Psoas muscle (tissue), 8 donors: ENCODE results near the gene C5AR2. TPM values are rescaled to one million over a fixed set of nuclear protein-coding genes. Genes with fewer than 3 reads are reported as not detected.

ENCODE experiments used
- ATAC-seq, 4 donors: fragments of 200-7000 bp; cut with Tn5 transposase; one replicate each; pipeline ENCODE4 v1.9.1; 2020; ENCODE audit warnings: moderate library complexity in 3 of 4, mild to moderate bottlenecking in 2 of 4
- DNase-seq, 2 donors: peaks; one replicate each; pipeline ENCODE4 v3.0.0-alpha.2; 2020
- H3K27ac ChIP-seq: fragments of 200-600 bp; one replicate; pipeline ENCODE4 v1.8.0; 2022
- H3K27me3 ChIP-seq, 3 donors: fragments of 200-600 bp in 1 of 3; one replicate each; pipeline versions ENCODE4 v1.6.1 to v1.8.0; 2013 to 2022; ENCODE audit warnings: low read length in 2 of 3, mild to moderate bottlenecking in 2 of 3, moderate library complexity in 1 of 3; ENCODE audit not compliant: insufficient read depth in 3 of 3
- H3K36me3 ChIP-seq, 2 donors: fragments of 200-600 bp in 1 of 2; one replicate each; pipeline versions ENCODE4 v1.6.1 to v1.8.0; 2013 to 2022; ENCODE audit warnings: low read depth in 1 of 2, mild to moderate bottlenecking in 1 of 2, moderate library complexity in 1 of 2; ENCODE audit not compliant: insufficient read depth in 1 of 2
- H3K4me1 ChIP-seq: fragments of 200-600 bp; one replicate; pipeline ENCODE4 v1.8.0; 2022
- H3K4me3 ChIP-seq: fragments of 200-600 bp; one replicate; pipeline ENCODE4 v1.8.0; 2022; ENCODE audit warnings: mild to moderate bottlenecking
- H3K9me3 ChIP-seq: fragments of 200-600 bp; one replicate; pipeline ENCODE4 v1.8.0; 2022
- CTCF ChIP-seq: fragments of 200-600 bp; IDR thresholded peaks from one replicate; pipeline ENCODE4 v1.8.0; 2022; ENCODE audit warnings: antibody characterized with exemption
- WGBS, 3 donors: extraction: QIAGEN DNeasy Blood & Tissue Kit; methylation state at CpG; one replicate each; pipeline versions ENCODE4 v1.1.6 to v1.1.7; 2013; 5-methylcytosine and 5-hydroxymethylcytosine counted together
- intact Hi-C, 2 donors: fragments of 100-400 bp; cut with DNase I; formaldehyde crosslinking; loops; one replicate each; pipeline versions ENCODE4 v1.11.0 to v1.14.2; 2022
- polyA plus RNA-seq, 3 donors: library from polyadenylated mRNA; stranded (reverse); fragments of 200-250 nt; gene quantifications; one replicate each; pipeline ENCODE4 v1.2.3, GENCODE V29; 2013
- total RNA-seq, 4 donors: library from RNA; stranded (reverse); fragmentation: NEBNext Ultra II Directional in 2 of 4; extraction: Animal tissue kit (Norgen Biotek cat#: 25700) in 2 of 4; gene quantifications; one replicate each; pipeline versions ENCODE4 v1.2.1 to v1.2.4, GENCODE V29; 2021 to 2023
- donor health status: healthy with polysubstance abuse.
- donor health status: DM: no; HTN: no; CAD: no; lungs with moderate emphysema.
- donor health status: Bipolar disorder and iron deficiency.
- donor health status: healthy.
- donor health status: DM: yes; HTN: yes; CAD: no.
- donor health status: DM: no; HTN: no; CAD: no.
- donor health status: DM: no; HTN: no; CAD: no.
- donor health status: DM: yes; HTN: yes; CAD: no.

The C5AR2 gene
- total and polyA plus RNA-seq, 7 donors = 0.06 to 0.44 (median 0.37) TPM; not detected in 2

- no peak for TF ChIP-seq CTCF
- DNase-seq (no peak), ATAC-seq (no peak)
- H3K36me3 ChIP-seq = no peaks in the 10 kb centered on the region
- no peaks in the 10 kb centered on the region for H3K9me3 ChIP-seq
- H3K4me3 ChIP-seq = no peak overlapping the region
- 90 to 91% (median 91%) methylated on average over 46 of the region's 46 CpGs for WGBS, 3 donors
- no peaks in the 10 kb centered on the region for H3K4me1 ChIP-seq
- intact Hi-C loops = no loop called here
- H3K27ac ChIP-seq = no peak overlapping the region
- H3K27me3 ChIP-seq = peaks cover 0 to 21% (median 8%) of the 10 kb centered on the region in 3 donors
Measured at GRCh38 chr19:47319923-47320871, 11.8 kb upstream of the C5AR2 start.

- Histone ChIP-seq H3K36me3 (no peaks in the 10 kb centered on the region), H3K27me3 (peaks cover 0 to 13% (median 8%) of the 10 kb centered on the region in 3 donors), H3K27ac (no peak overlapping the region), H3K9me3 (no peaks in the 10 kb centered on the region), H3K4me1 (no peaks in the 10 kb centered on the region), H3K4me3 (no peak overlapping the region)
- no peak for TF ChIP-seq CTCF
- 70 to 84% (median 81%) methylated on average over 1 of the region's 1 CpG for WGBS, 3 donors
- ATAC-seq (no peak), DNase-seq (no peak)
- intact Hi-C loops = no loop called here
Measured at GRCh38 chr19:47321630-47322029, 10.3 kb upstream of the C5AR2 start.

DNA sequence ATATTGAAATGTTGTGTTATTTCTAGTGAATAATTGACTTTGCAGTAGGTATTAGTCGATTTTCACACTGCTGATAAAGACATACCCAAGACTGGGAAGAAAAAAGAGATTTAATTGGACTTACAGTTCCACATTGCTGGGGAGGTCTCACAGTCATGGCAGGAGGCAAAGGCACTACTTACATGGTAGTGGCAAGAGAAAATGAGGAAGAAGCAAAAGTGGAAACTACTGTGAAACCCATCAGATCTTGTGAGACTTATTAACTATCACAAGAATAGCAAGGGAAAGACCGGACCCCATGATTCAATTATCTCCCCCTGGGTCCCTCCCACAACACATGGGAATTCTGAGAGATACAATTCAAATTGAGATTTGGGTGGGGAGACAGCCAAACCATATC lies 9.9 kb upstream of the C5AR2 start:
- ATAC-seq (no peak), DNase-seq (no peak)
- H3K9me3 ChIP-seq = no peaks in the 10 kb centered on the region
- H3K27ac ChIP-seq = no peak overlapping the region
- no peak overlapping the region for H3K4me3 ChIP-seq
- WGBS, 3 donors = 80 to 81% (median 81%) methylated on average over 2 of the region's 2 CpGs
- no peaks in the 10 kb centered on the region for H3K4me1 ChIP-seq
- H3K36me3 ChIP-seq = no peaks in the 10 kb centered on the region
- no peak for TF ChIP-seq CTCF
- intact Hi-C loops = no loop called here
- peaks cover 0 to 11% (median 8%) of the 10 kb centered on the region in 3 donors for H3K27me3 ChIP-seq

DNA sequence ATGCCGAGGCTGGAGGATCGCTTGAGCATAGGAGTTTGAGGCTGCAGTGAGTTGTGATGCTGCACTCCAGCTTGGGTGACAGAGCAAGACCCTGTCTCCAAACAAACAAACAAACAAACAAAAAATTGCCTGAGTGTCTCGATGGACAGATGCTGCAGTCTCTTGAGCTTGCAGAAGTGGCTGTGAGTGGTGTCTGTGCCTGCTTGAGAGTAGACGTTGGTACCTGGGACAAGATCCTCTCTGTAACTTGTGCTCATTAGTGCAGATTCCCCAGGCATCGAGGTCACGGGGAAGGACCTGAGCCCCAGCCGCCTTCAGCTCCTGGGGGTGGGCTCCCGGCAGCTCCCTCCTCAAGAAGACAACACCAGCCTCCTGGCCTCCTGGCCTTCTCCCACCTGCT lies 8.6 kb upstream of the C5AR2 start:
- Histone ChIP-seq H3K9me3 (no peaks in the 10 kb centered on the region), H3K36me3 (no peaks in the 10 kb centered on the region), H3K4me3 (no peak overlapping the region), H3K27me3 (peaks cover 0 to 11% (median 6%) of the 10 kb centered on the region in 3 donors), H3K27ac (no peak overlapping the region), H3K4me1 (no peaks in the 10 kb centered on the region)
- no peak for TF ChIP-seq CTCF
- intact Hi-C loops = no loop called here
- ATAC-seq (no peak), DNase-seq (no peak)
- 67 to 74% (median 73%) methylated on average over 8 of the region's 8 CpGs for WGBS, 3 donors
